ENCODE data around the gene ZNF571.

Gene ZNF571

DNA sequence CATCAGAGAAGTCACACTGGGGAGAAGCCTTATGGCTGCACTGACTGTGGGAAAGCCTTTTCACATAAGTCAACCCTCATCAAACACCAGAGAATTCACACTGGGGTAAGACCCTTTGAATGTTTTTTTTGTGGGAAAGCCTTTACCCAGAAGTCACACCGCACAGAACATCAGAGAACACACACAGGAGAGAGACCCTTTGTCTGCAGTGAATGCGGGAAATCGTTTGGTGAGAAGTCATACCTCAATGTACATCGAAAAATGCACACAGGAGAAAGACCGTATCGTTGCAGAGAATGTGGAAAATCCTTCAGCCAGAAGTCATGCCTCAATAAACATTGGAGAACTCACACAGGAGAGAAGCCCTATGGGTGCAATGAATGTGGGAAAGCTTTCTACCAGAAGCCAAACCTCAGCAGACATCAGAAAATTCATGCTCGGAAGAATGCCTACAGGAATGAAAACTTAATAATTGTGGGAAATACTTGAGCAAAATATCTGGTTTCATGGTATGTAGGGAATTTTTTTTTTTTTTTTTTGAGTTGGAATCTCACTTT, 57.1 kb downstream of the ZNF571 start:
- Histone ChIP-seq H3K9me3 (replicated peaks; ENCODE audit: low read length) (peaks cover 29% of the 10 kb centered on the region), H3K4me3 (ENCODE audit: low read length) (no peak overlapping the region), H3K9ac (ENCODE audit: low read depth, low read length) (no peak overlapping the region), H3K27me3 (ENCODE audit: control insufficient read depth, insufficient read depth, low read length) (no peaks in the 10 kb centered on the region), H3K36me3 (ENCODE audit: insufficient read depth, low read length) (peaks cover 31% of the 10 kb centered on the region), H3K4me2 (ENCODE audit: low read length) (no peak overlapping the region), H3K4me1 (ENCODE audit: control insufficient read depth, insufficient read depth, low read length) (no peaks in the 10 kb centered on the region)

DNA sequence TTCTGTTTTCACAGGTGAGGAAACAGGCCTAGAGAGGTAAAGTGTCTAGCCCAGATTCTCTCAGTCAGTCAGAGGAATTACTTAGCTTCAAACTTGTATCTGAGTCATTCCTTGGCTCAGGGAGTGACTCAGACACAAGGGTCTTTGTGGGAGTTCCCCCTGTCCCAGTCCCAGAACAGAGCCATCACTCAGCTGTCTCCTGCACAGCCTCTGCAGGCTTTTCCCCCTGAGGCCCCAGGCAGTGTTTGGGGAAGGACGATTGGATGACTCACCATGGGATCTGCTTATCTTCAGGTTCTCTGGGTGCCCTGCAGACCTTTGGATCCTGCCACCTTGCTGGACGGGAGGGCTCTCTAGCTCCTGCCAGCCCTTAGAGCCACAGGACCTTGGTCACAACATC, 74.7 kb downstream of the ZNF571 start:
- Histone ChIP-seq H3K9me3 (replicated peaks; ENCODE audit: low read length) (no peaks in the 10 kb centered on the region), H3K36me3 (ENCODE audit: insufficient read depth, low read length) (no peaks in the 10 kb centered on the region)

More for the DNA sequence above, 74.7 kb downstream of the ZNF571 start:
- H3K9ac ChIP-seq (ENCODE audit: low read depth, low read length), result no peak overlapping the region
- no peak overlapping the region for H3K4me2 ChIP-seq (ENCODE audit: low read length)
- no peak overlapping the region for H3K4me3 ChIP-seq (ENCODE audit: low read length)
- no peaks in the 10 kb centered on the region for H3K27me3 ChIP-seq (ENCODE audit: control insufficient read depth, insufficient read depth, low read length)
- H3K4me1 ChIP-seq (ENCODE audit: control insufficient read depth, insufficient read depth, low read length), result no peaks in the 10 kb centered on the region
